Pancreas (tissue), 10 donors: ENCODE results near the gene ATPAF1. TPM values are rescaled to one million over a fixed set of nuclear protein-coding genes. Genes with fewer than 3 reads are reported as not detected.
A peak's percentile ranks its signal among the peaks of the same experiment; 100 is the strongest.

ENCODE experiments used
- ATAC-seq, 4 donors: fragments of 200-7000 bp; cut with Tn5 transposase; one replicate each; pipeline versions ENCODE4 v1.8.0 to v1.9.1; 2020; ENCODE audit warnings: mild to moderate bottlenecking in 4 of 4, moderate library complexity in 4 of 4
- DNase-seq, 6 donors: peaks; one replicate each; pipeline ENCODE4 v3.0.0-alpha.2; 2020
- FAIRE-seq: peaks from 2 replicates; lab custom pipeline; 2012; peaks lifted over from hg19 to GRCh38; lab: Jason Lieb, UNC
- H3K27ac ChIP-seq, 4 donors: fragments of 200-600 bp; sonication (generic); 1 replicate in 3 of 4; 2 replicates in 1 of 4; pipeline versions ENCODE4 v1.5.0 to v1.8.0; 2020
- H3K27me3 ChIP-seq, 4 donors: fragments of 200-600 bp; one replicate each; pipeline ENCODE4 v1.8.0; 2021
- H3K36me3 ChIP-seq, 3 donors: fragments of 200-600 bp; sonication (generic) in 1 of 3; one replicate each; pipeline versions ENCODE4 v1.5.0 to v1.8.0; 2020 to 2021
- H3K4me1 ChIP-seq, 3 donors: fragments of 200-600 bp; one replicate each; pipeline ENCODE4 v1.8.0; 2021
- H3K4me3 ChIP-seq, 4 donors: fragments of 200-600 bp; sonication (generic) in 2 of 4; one replicate each; pipeline versions ENCODE4 v1.5.0 to v1.8.0; 2020 to 2021
- H3K9me3 ChIP-seq, 4 donors: fragments of 200-600 bp; one replicate each; pipeline ENCODE4 v1.8.0; 2021
- WGBS, 2 donors: extraction: QIAGEN DNeasy Blood & Tissue Kit; methylation state at CpG; one replicate each; pipeline ENCODE4 v1.1.7; 2013; 5-methylcytosine and 5-hydroxymethylcytosine counted together
- intact Hi-C, 3 donors: fragments of 100-400 bp; cut with DNase I; formaldehyde crosslinking; loops; one replicate each; pipeline versions ENCODE4 v1.11.1 to v1.14.2; 2022
- polyA plus RNA-seq, 2 donors: library from polyadenylated mRNA; stranded (reverse); fragments of 200-250 nt; gene quantifications; one replicate each; pipeline ENCODE4 v1.2.3, GENCODE V29; 2013
- total RNA-seq, 6 donors: library from RNA; stranded (reverse); fragmentation: NEBNext Ultra II Directional in 4 of 6; extraction: Animal tissue kit (Norgen Biotek cat#: 25700) in 4 of 6; gene quantifications; one replicate each; pipeline versions ENCODE4 v1.2.1 to v1.2.4, GENCODE V29; 2021 to 2023
- TF ChIP-seq, protein P1 (sequence below), 4 donors: fragments of 200-600 bp; sonication (generic) in 3 of 4; IDR thresholded peaks; one replicate each; pipeline versions ENCODE4 v1.5.0 to v1.8.0; 2021; ENCODE audit warnings: antibody characterized with exemption in 4 of 4
- donor health status: healthy with polysubstance abuse.
- donor health status: DM: no; HTN: no; CAD: no; lungs with moderate emphysema.
- donor health status: DM: no; HTN: no; CAD: no.
- donor health status: control.
- donor health status: control.
- donor health status: Bipolar disorder and iron deficiency.
- donor health status: DM: yes; HTN: yes; CAD: no.
- donor health status: DM: no; HTN: no; CAD: no.
- donor health status: DM: no; HTN: no; CAD: no.
- donor health status: DM: yes; HTN: yes; CAD: no.

Gene ATPAF1
- total and polyA plus RNA-seq, 8 donors, result 18.1 to 23.3 (median 21.5) TPM

DNA sequence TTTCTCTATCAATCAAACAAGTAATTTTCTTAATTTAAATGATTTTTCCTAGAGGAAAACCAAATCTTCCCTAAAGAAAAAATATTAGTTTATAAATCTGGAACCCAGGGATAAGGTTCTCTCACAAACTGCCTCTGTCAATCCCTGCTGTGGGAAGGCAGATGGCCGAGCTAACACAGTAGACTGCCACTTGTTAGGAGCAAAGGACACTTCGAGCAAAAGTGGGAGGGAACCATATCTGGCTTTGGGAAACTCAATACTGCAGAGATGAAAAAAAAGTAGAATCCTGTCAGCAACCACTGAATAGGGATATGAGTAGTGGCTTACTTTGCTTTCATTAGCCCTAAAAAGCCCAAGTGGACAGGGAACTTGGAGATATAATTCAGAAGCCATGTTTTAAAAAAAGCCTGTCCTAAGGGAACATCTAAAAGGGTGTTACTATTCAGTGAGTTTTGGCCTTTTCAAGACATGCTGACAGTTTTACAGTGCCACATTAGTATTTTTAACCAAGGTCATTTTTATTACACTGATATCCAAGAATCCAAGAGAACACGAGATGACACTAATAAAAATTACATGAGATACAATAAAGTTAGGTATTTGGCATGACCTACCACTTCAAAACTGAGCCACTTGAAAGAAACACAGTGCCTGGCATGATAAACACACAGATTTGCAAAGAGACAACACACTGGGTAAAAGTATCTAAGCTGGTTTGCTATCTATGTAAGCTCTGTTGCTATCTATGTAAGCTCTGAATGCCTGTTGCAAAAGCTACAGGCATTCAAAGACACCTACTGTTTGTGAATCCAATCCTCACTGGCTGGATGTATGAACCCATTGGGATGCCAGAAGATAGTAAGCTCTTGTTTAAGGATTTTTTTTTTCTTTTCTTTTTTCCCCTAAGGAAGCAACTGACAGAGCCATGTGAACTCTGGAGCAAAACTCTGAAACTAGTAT, 24.9 kb upstream of the ATPAF1 start:
- Histone ChIP-seq H3K36me3 (peaks cover 0 to 12% (median 3%) of the 10 kb centered on the region in 3 donors), H3K4me3 (no peak overlapping the region), H3K27me3 (no peaks in the 10 kb centered on the region), H3K27ac (no peak overlapping the region), H3K9me3 (no peaks in the 10 kb centered on the region), H3K4me1 (peaks cover 0 to 16% (median 5%) of the 10 kb centered on the region in 3 donors)
- TF ChIP-seq, protein P1, sequence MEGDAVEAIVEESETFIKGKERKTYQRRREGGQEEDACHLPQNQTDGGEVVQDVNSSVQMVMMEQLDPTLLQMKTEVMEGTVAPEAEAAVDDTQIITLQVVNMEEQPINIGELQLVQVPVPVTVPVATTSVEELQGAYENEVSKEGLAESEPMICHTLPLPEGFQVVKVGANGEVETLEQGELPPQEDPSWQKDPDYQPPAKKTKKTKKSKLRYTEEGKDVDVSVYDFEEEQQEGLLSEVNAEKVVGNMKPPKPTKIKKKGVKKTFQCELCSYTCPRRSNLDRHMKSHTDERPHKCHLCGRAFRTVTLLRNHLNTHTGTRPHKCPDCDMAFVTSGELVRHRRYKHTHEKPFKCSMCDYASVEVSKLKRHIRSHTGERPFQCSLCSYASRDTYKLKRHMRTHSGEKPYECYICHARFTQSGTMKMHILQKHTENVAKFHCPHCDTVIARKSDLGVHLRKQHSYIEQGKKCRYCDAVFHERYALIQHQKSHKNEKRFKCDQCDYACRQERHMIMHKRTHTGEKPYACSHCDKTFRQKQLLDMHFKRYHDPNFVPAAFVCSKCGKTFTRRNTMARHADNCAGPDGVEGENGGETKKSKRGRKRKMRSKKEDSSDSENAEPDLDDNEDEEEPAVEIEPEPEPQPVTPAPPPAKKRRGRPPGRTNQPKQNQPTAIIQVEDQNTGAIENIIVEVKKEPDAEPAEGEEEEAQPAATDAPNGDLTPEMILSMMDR (IDR thresholded peaks at IDR 0.05), result no peak
- WGBS, 2 donors, result 54 to 56% methylated on average over 3 of the region's 3 CpGs
- FAIRE-seq (no peak), DNase-seq (no peak), ATAC-seq (no peak)
- intact Hi-C loops, result no loop called here

DNA sequence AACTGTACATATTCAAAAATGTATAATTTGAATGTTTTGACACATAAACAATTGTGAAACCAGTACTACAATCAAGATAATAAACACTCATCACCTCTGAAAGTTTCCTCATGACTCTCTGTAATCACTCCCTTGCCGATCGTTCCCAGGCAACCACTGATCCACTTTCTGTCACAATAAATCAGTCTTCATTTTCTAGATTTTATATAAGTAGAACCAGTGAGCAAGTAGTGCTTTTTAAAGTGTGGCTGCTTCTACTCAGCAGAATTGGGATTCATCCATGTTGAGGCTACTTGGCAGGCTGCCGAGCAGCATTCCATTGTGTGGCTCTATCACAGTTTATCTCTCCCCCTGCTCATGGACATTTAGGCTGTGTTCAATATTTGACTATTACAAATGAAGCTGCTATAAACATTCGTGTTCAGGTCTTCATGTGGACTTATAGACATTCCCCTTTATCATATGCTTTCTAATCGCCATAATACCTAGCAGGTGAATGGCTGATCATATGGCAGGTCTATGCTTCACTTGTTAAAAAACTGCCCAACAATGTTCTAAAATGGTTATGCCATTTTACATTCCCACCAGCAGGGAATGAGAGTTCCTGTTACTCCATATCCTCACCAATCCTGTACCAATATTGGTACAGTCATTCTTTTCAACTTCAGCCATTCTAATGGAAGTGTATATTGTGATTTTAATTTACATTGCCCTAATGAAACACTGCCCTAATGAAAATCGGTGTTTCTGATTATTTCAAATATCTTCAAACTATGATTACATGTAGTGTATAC, 24.0 kb upstream of the ATPAF1 start:
- Histone ChIP-seq H3K27me3 (no peaks in the 10 kb centered on the region), H3K4me1 (peaks cover 2 to 25% (median 14%) of the 10 kb centered on the region in 3 donors), H3K36me3 (peaks cover 0 to 12% (median 3%) of the 10 kb centered on the region in 3 donors), H3K27ac (no peak overlapping the region), H3K4me3 (no peak overlapping the region), H3K9me3 (no peaks in the 10 kb centered on the region)
- DNase-seq, result no peak
- intact Hi-C loops, result no loop called here
- no peak for FAIRE-seq
- TF ChIP-seq, protein P1 (IDR thresholded peaks at IDR 0.05), result no peak
- 53 to 59% methylated on average over 6 of the region's 6 CpGs for WGBS, 2 donors
- ATAC-seq, result no peak

DNA sequence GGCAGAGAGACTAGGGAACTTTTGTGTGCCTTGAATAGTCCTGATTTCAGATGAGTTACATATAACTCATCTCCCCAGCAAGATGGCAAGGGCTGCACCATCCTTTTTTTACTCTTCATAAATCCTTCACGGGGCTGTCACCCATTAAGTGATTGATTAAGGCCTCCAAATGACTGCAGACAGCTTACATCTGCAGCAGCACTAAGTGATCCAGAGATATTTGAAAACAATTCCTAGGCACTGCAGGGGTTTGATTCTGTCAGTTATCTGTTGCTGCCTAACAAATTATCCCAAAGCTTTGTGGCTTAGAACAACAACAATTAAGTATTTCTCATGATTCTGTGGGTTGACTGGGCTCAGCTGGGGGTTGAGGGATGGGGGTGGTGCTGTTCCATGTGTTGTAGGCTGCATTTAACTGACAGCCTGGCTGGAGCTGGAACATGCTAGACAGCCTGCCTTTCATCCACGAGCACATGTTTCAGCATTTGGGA, 22.8 kb upstream of the ATPAF1 start:
- H3K4me1 ChIP-seq, result peaks cover 6 to 31% (median 23%) of the 10 kb centered on the region in 3 donors

DNA sequence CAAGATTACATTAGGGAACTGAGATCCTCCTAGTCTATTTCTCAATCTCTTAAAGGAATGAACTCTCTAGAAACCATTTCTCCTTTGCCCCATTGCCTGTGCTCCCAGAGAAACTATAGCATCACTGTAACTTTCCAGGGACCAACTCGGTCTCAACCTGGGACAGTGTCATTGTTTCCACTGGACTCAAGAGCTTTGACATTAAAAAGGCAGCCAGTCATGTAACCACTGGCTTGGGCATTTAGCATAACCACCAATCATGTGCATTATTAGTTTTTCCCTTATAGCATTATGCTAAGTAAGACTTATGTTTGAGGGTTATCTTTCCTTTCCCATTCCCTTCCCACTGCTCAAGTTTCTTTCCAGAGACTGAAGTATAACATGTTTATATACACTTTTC, 21.7 kb upstream of the ATPAF1 start:
- Histone ChIP-seq H3K4me3 (no peak overlapping the region), H3K27me3 (no peaks in the 10 kb centered on the region), H3K27ac (peak overlapping the region in 2 of 4 donors; percentile 20 to 36), H3K36me3 (peaks cover 0 to 17% (median under 1%) of the 10 kb centered on the region in 3 donors), H3K4me1 (peaks cover 6 to 31% (median 23%) of the 10 kb centered on the region in 3 donors), H3K9me3 (no peaks in the 10 kb centered on the region)
- TF ChIP-seq, protein P1 (IDR thresholded peaks at IDR 0.05), result no peak
- DNase-seq, result no peak
- intact Hi-C loops, result no loop called here
- 57 to 76% methylated on average over 1 of the region's 1 CpG for WGBS, 2 donors
- ATAC-seq, result peak in 1 of 4 donors; percentile 14
- FAIRE-seq, result no peak

More for the DNA sequence above, 22.8 kb upstream of the ATPAF1 start:
- intact Hi-C loops, result no loop called here
- no peak for FAIRE-seq
- Histone ChIP-seq H3K27ac (no peak overlapping the region), H3K9me3 (no peaks in the 10 kb centered on the region), H3K4me3 (no peak overlapping the region), H3K36me3 (peaks cover 0 to 14% (median 3%) of the 10 kb centered on the region in 3 donors), H3K27me3 (no peaks in the 10 kb centered on the region)
- no peak for ATAC-seq
- 79 to 92% methylated on average over 2 of the region's 2 CpGs for WGBS, 2 donors
- DNase-seq, result no peak
- TF ChIP-seq, protein P1 (IDR thresholded peaks at IDR 0.05), result no peak
